ENCODE results near the gene FBH1. TPM values are rescaled to one million over a fixed set of nuclear protein-coding genes. Genes with fewer than 3 reads are reported as not detected.

FBH1 gene
- total RNA-seq, 2 experiments from 2014 or later: 52.2 to 55.3 TPM

Other genes with a start within 250 kb of the FBH1 start
- 10 to 100 TPM in 1 of 2 experiments, 1 to 10 TPM in 1; 9.0 to 10.1 TPM for gene ASB13, start 223.6 kb upstream of the FBH1 start, total RNA-seq
- gene TASOR2, start 205.4 kb upstream of the FBH1 start, total RNA-seq: 10 to 100 TPM; 70.9 to 75.6 TPM
- gene GDI2, start 76.8 kb upstream of the FBH1 start, total RNA-seq: 100 to 1,000 TPM; 305 to 312 TPM
- 1 to 10 TPM; 8.7 to 9.7 TPM for gene ANKRD16, start 350 bp upstream of the FBH1 start, total RNA-seq
- gene IL15RA, start 87.3 kb downstream of the FBH1 start, total RNA-seq: 10 to 100 TPM; 31.4 to 31.8 TPM
- 1,000 to 10,000 TPM; 1,215 to 1,272 TPM for gene IL2RA, start 172.1 kb downstream of the FBH1 start, total RNA-seq
- 100 to 1,000 TPM; 289 to 298 TPM for gene RBM17, start 198.8 kb downstream of the FBH1 start, total RNA-seq

Data from activated CD8-positive, alpha-beta memory T cell treated with anti-CD3 and anti-CD28 coated beads for 36 hours (primary cell).